HFF-Myc (cell line): ENCODE results near the gene CHRND.
"Not testable (repeated sequence)": the region's sequence is repeated elsewhere in the genome, so short reads cannot be mapped to it uniquely, and the experiment has no call there.

Source experiments
- DNase-seq: peaks from one replicate; pipeline ENCODE4 v3.0.0-alpha.2; 2011; ENCODE audit warnings: low read depth; ENCODE audit errors: extremely low read depth
- H3K4me3 ChIP-seq: replicated peaks from 2 replicates; pipeline ENCODE4 v1.5.1; 2011; ENCODE audit warnings: low read depth, mild to moderate bottlenecking, control low read depth, low read length
- CTCF ChIP-seq: IDR thresholded peaks from 2 replicates; pipeline ENCODE4 v1.5.1; 2012; ENCODE audit warnings: mild to moderate bottlenecking, low read depth, low read length, control low read depth; ENCODE audit errors: missing control alignments

The CHRND gene

GRCh38 chr2:232526372-232526941, 497 bp downstream of the CHRND start:
- no peak overlapping the region for H3K4me3 ChIP-seq

GRCh38 chr2:232527905-232528470, 2.0 kb downstream of the CHRND start:
- DNase-seq: no peak
- no peak for TF ChIP-seq CTCF
- H3K4me3 ChIP-seq: no peak overlapping the region

More at GRCh38 chr2:232526372-232526941, 497 bp downstream of the CHRND start:
- no peak for DNase-seq
- no peak for TF ChIP-seq CTCF

- DNase-seq: no peak
- H3K4me3 ChIP-seq: no peak overlapping the region
- TF ChIP-seq CTCF: no peak
Measured at GRCh38 chr2:232528746-232529460, 2.9 kb downstream of the CHRND start.

- DNase-seq: no peak
- no peak for TF ChIP-seq CTCF
- H3K4me3 ChIP-seq: no peak overlapping the region
Measured at GRCh38 chr2:232529806-232530547, 4.0 kb downstream of the CHRND start.

GRCh38 chr2:232530626-232531260, 4.8 kb downstream of the CHRND start:
- TF ChIP-seq CTCF: no peak
- no peak overlapping the region for H3K4me3 ChIP-seq
- no peak for DNase-seq

- no peak for TF ChIP-seq CTCF
- no peak for DNase-seq
Measured at GRCh38 chr2:232532419-232532818, 6.5 kb downstream of the CHRND start.

GRCh38 chr2:232532821-232533220, 6.9 kb downstream of the CHRND start:
- H3K4me3 ChIP-seq, DNase-seq: not testable (repeated sequence)

More at GRCh38 chr2:232532419-232532818, 6.5 kb downstream of the CHRND start:
- no peak overlapping the region for H3K4me3 ChIP-seq
